ENCODE measurements around the gene MARCHF5. TPM values are rescaled to one million over a fixed set of nuclear protein-coding genes. Genes with fewer than 3 reads are reported as not detected.
"Not testable (repeated sequence)": the region's sequence is repeated elsewhere in the genome, so short reads cannot be mapped to it uniquely, and the experiment has no call there.

Gene MARCHF5
- polyA plus RNA-seq, 2 of the 4 experiments (the other 2 are of a cell fraction) = 24.7 to 37.3 TPM

GRCh38 chr10:92385831-92386230 is 94.9 kb downstream of the MARCHF5 start:
- FAIRE-seq = no peak

GRCh38 chr10:92387289-92387940 is 96.4 kb downstream of the MARCHF5 start:
- DNase-seq (ENCODE audit: low read depth in 1 of 2, low spot score in 1 of 2) = peak; percentile 55 to 72
- peak; percentile 77 to 87; a peak in 5 of 6 replicates for ATAC-seq
- Histone ChIP-seq H3K4me3 (no peak overlapping the region), H3K27ac (no peak overlapping the region), H3K9me3 (no peaks in the 10 kb centered on the region), H3K4me2 (no peak overlapping the region), H3K4me1 (no peaks in the 10 kb centered on the region)
- POLR2A ChIA-PET = interaction anchor here (0.6 to 1.1 kb wide), 2 partner anchors 14 to 63 kb away, joined by 3 to 16 read pairs; no protein-coding TSS in a partner anchor
- CTCF ChIA-PET = no interaction called here
- no peak for FAIRE-seq
- WGBS (ENCODE audit: missing lambda C conversion rate) = 29% methylated on average over 11 of the region's 11 CpGs
- no peak for TF ChIP-seq CTCF (IDR thresholded peaks at IDR 0.05)
- no peak for TF ChIP-seq NFE2L2 (conservative IDR thresholded peaks at IDR 0.05; ENCODE audit: low read length)
- TF ChIP-seq, protein P1, sequence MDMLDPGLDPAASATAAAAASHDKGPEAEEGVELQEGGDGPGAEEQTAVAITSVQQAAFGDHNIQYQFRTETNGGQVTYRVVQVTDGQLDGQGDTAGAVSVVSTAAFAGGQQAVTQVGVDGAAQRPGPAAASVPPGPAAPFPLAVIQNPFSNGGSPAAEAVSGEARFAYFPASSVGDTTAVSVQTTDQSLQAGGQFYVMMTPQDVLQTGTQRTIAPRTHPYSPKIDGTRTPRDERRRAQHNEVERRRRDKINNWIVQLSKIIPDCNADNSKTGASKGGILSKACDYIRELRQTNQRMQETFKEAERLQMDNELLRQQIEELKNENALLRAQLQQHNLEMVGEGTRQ (IDR thresholded peaks at IDR 0.05) = no peak
- TF ChIP-seq EHF (CRISPR knock-in tag; IDR thresholded peaks at IDR 0.05) = no peak
- TF ChIP-seq POLR2A (IDR thresholded peaks at IDR 0.05; ENCODE audit: low read length) = no peak
- no peak for TF ChIP-seq TP53 (CRISPR knock-in tag; IDR thresholded peaks at IDR 0.05)
- no peak for TF ChIP-seq MAFK (IDR thresholded peaks at IDR 0.05; ENCODE audit: partially characterized antibody)
- TF ChIP-seq KDM5A (IDR thresholded peaks at IDR 0.05) = no peak
- no peak for TF ChIP-seq GATA3 (IDR thresholded peaks at IDR 0.05; ENCODE audit: borderline replicate concordance)
- no peak for TF ChIP-seq ZFP36 (IDR thresholded peaks at IDR 0.05; ENCODE audit: borderline replicate concordance, partially characterized antibody)
- no peak for TF ChIP-seq ZC3H11A (IDR thresholded peaks at IDR 0.05)
- no peak for TF ChIP-seq RFX5 (IDR thresholded peaks at IDR 0.05)
- no peak for TF ChIP-seq ELK1 (IDR thresholded peaks at IDR 0.05; ENCODE audit: low read depth, low read length)
- TF ChIP-seq REST (IDR thresholded peaks at IDR 0.05) = peak; percentile 95
- no peak for TF ChIP-seq E2F6 (IDR thresholded peaks at IDR 0.05; ENCODE audit: borderline replicate concordance, low read depth)
- no peak for TF ChIP-seq CHD4 (IDR thresholded peaks at IDR 0.05; ENCODE audit: borderline replicate concordance)
- TF ChIP-seq HOXB5 (CRISPR knock-in tag; IDR thresholded peaks at IDR 0.05) = peak; percentile 85
- TF ChIP-seq SREBF2 (IDR thresholded peaks at IDR 0.05) = no peak
- peak; percentile 92 for TF ChIP-seq EHMT2 (IDR thresholded peaks at IDR 0.05; ENCODE audit: low read depth)

More at GRCh38 chr10:92385831-92386230, 94.9 kb downstream of the MARCHF5 start:
- Histone ChIP-seq H3K27ac (no peak overlapping the region), H3K9me3 (no peaks in the 10 kb centered on the region), H3K4me2 (no peak overlapping the region), H3K4me3 (no peak overlapping the region), H3K4me1 (no peaks in the 10 kb centered on the region)
- 33% methylated on average over 2 of the region's 2 CpGs for WGBS (ENCODE audit: missing lambda C conversion rate)
- ChIA-PET CTCF (no interaction called here), POLR2A (no interaction called here)
- DNase-seq (ENCODE audit: low read depth in 1 of 2, low spot score in 1 of 2) = no peak
- no peak for ATAC-seq
- TF ChIP-seq POLR2A (IDR thresholded peaks at IDR 0.05; ENCODE audit: low read length) (no peak), ZC3H11A (IDR thresholded peaks at IDR 0.05) (no peak), NFE2L2 (conservative IDR thresholded peaks at IDR 0.05; ENCODE audit: low read length) (no peak), RAD21 (conservative IDR thresholded peaks at IDR 0.05 in 1 of 2, IDR thresholded peaks at IDR 0.05 in 1 of 2) (no peak), CEBPB (IDR thresholded peaks at IDR 0.05) (no peak), ESRRA (IDR thresholded peaks at IDR 0.05; ENCODE audit: borderline replicate concordance, low read length) (no peak)

GRCh38 chr10:92393173-92393572 is 102.2 kb downstream of the MARCHF5 start:
- peak; percentile 7 for FAIRE-seq
- ATAC-seq; DNase-seq (ENCODE audit: low read depth in 1 of 2, low spot score in 1 of 2); H3K9me3 ChIP-seq; POLR2A ChIA-PET; CTCF ChIA-PET; H3K4me1 ChIP-seq; H3K4me2 ChIP-seq; H3K27ac ChIP-seq; H3K4me3 ChIP-seq: not testable (repeated sequence)
- WGBS (ENCODE audit: missing lambda C conversion rate) = 0% methylated on average over 1 of the region's 1 CpG
